ENCODE measurements around the gene MYLK. TPM values are rescaled to one million over a fixed set of nuclear protein-coding genes. Genes with fewer than 3 reads are reported as not detected.
A peak's percentile ranks its signal among the peaks of the same experiment; 100 is the strongest.

The MYLK gene
- total RNA-seq, 1 donor from 2014 or later: 9.5 TPM

DNA sequence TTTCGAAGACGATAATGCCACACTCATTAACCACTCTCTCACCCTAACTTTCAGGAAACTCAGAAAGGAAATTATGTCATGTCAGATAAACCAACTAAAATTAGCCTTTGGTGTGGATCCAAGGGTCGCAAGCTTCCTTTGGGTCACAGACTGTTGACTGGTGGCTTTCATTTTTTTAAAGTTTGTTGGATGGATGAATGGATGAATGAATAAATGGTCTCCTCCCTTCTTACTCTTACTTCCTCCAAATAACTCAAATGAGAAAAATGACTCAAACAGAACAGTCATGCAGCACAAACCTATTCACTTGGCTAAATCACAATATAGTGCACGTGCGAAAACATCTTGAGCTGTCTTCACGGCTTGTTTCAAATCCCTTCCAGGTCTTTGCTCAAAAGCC, 216.3 kb downstream of the MYLK start:
- DNase-seq: no peak
- intact Hi-C loops (cut with micrococcal nuclease): no loop called here
- ATAC-seq: peak; percentile 52

DNA sequence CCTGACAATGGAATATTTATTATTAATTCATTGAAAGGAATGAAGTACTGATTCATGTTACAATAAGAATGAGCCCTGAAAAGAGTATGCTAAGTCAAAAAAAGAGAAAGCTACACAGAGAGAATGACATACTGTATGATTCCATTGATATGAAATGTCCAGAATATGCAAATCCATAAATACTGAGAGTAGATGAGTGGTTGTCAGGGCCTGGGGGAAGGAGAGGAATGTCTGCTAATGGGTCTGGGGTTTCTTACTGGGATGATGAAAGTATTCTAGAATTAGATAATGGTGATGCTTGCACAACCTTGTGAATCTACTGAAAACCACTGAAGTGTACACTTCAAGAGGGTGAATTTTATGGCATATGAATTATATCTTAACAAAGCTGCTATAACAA, 219.4 kb downstream of the MYLK start:
- intact Hi-C loops (cut with micrococcal nuclease): no loop called here
- DNase-seq: no peak
- no peak for ATAC-seq

DNA sequence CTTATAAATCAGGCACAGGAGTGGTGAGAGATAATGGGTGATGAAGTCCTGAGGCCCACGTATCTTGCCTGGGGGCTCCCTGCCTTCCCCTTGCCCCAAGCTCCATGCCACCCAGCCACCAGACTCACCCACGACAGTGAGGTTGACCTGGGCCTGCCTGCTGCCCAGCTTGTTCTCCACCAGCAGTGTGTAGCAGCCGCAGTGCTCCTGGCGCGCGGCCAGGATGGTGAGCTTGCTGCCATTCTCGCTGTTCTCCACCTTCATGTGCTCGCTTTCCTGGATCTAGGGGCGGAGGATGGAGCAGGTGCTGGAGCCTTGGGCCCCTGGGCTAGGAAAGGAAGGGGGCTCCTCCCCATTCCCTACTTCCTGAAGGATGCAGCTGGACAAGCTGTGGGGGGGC, 220.2 kb downstream of the MYLK start:
- intact Hi-C loops (cut with micrococcal nuclease): no loop called here
- peak; percentile 71 for DNase-seq
- no peak for ATAC-seq

DNA sequence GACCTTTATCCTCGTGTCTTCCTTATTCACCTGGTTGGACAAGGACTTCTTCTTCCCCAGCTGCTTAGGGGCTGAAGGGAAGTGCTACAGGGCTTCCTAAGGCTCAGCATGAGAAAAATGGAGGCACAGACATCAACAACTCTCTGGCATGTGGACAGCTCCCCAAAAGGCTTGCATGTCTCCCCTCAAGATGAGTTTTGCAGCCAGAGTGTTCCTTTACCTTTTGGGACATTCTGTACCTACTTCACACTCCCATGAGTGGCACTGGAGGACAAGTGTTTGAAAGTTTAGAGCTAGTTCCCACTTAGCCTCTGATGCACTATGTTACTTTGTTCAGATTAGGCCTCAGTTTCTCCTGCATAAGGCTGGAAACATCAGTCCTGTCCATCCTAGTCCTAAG, 222.2 kb downstream of the MYLK start:
- ATAC-seq (no peak), DNase-seq (no peak)
- intact Hi-C loops (cut with micrococcal nuclease): no loop called here

DNA sequence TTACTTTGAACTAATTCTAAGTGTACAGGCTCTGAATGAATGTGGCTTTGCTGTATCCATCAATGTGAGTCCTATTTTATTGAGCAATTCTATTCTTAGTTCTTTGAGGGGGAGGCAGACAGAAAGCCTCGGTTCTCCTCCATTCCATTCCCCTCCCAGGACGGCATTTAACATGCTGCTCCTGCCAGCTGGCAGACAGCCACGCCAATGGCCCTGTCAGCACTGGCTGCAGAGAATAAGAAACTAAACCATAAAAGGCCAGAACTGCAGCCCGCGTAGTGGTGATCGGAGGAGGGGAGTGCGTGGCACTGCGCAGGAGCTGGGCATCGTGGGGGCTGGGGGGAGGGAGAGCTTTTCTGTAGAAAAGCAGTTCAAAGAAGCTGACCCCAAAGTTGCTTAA, 223.2 kb downstream of the MYLK start:
- peak; percentile 95 for DNase-seq
- intact Hi-C loops (cut with micrococcal nuclease): no loop called here
- ATAC-seq: peak; percentile 90

DNA sequence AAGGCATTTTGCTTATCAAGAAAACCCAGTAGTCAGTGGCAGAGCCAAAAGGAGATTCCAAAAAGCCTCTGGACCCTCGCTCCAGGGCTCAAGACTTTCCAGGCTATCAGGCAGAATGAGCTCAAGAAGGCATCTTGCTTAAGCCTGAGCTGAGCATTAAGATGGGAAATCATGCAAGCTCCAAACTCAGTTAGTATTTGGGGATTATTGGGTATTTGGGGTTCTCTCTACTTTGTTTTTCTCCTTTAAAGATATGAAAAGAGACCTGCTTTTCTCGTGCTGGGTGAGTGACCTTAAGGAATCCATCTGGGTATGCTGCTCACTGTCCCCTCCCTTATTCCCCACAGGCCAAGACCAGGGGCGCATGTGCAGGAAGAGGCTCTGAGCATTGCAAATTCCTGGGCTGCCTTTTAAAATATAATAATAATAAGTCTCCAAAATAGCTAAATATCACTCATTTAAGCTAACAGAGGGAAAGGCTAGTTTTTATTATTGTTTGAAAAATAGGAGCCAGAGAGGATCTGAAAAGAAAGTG, 223.9 kb downstream of the MYLK start:
- no peak for DNase-seq
- intact Hi-C loops (cut with micrococcal nuclease): no loop called here
- no peak for ATAC-seq

DNA sequence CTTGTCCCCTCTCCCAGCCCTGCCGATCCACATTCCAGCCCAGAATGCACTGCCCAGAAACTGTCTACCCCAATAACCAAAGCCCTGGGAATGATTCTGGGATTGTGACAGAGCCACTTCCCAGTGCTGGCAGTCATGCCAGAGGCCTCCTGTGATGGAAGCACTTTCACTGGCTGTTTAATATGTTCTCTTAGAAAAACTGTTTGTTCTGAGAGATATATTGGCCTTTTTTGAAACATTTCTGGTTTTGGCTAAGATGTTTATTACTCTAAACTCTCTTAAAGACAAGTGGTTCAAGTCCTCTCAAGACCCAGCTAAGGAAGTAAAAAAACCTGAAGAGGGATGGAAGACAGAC, 225.3 kb downstream of the MYLK start:
- no peak for DNase-seq

DNA sequence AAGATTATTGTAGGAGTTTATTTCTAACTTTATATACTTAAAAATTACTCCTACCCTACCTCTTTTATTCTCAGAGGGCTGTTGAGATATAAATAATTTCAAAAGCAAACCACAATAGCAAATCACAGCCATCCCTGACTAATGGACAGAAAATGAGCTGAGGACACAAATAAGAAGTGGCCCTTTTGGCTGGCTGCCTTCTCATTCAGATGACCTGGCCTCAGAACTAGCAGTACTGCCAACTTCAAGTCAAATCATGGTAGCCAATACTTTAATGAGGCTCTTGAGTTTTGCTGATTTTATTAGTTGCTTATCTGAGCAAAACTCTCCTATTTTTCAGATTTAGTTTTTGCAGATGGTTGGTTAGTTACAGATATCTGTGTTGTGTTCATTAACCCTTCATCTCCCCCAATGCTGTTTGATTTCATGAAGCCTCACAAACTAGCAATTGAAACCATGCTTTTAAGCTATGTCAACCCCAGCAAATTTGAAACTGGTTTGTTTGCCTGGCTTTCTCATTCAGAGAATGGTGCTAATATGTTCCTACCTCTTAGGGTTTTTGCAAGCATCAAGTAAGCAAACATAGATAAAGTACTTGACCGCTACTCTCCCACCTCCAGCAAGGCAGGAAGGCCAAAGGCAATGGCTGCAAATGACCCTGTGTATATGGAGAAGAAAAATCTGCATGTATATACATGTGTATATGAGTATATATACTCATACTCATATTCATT, 225.8 kb downstream of the MYLK start:
- intact Hi-C loops (cut with micrococcal nuclease): no loop called here
- DNase-seq (peak; percentile 49), ATAC-seq (peak; percentile 49)

More for the DNA sequence above, 225.3 kb downstream of the MYLK start:
- intact Hi-C loops (cut with micrococcal nuclease): no loop called here
- no peak for ATAC-seq

DNA sequence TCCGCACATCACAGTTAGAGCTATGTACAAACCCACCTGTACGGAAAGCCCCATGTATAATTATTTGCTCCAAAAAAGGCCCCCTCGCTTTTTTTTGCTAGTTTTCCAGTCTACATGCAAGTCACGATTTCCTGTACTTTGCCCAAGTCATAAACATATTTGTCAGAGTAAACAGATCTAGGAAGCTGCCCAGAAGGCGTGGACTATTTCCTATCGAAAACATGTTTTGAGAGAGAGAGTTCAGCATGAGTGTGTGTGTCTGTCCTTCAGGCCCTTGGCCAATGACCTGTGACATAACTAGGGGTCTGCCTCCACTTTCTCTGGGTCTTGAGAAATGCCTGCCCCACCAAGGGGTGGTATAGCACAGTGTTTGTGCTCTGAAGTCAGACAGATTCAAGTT, 226.6 kb downstream of the MYLK start:
- intact Hi-C loops (cut with micrococcal nuclease): no loop called here
- ATAC-seq: no peak
- no peak for DNase-seq

DNA sequence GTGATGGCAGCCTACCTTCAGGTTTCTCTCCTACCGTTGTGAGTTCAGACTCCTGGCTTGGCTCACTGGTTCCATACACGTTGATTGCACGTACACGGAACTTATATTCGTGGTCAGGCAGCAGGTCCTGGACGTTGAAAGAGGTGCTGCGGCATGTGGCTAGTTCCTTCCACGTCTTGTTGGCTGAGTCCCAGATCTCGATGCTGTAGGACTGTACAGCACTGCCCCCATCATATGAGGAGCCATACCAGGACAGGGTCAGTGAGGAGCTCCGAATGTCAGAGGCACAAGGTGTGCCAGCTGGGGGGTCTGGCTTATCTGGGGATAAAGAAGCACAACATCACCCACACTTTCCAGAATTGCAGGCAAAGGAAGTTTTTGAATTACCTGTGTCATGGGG, 227.0 kb downstream of the MYLK start:
- ATAC-seq: no peak
- intact Hi-C loops (cut with micrococcal nuclease): no loop called here

DNA sequence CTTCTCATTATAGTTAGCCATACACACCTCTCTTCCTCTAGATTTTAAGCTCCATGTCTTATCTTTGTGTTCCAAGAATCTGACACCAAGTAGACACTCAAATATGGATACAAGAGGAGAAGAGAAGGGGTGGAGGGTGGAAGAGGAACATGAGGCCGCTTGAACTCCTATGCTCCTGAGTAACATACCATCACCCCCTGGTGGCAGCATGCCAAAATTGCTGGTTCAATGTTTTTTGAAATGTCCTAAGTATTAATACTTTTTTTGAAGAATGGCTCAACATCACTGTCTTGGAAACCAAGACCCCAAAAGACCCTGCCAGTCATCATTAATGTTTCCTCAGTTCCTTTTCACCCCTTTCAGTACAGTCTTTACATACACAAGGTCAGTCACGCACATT, 227.4 kb downstream of the MYLK start:
- no peak for ATAC-seq
- intact Hi-C loops (cut with micrococcal nuclease): no loop called here
- DNase-seq: no peak

More for the DNA sequence above, 227.0 kb downstream of the MYLK start:
- no peak for DNase-seq

DNA sequence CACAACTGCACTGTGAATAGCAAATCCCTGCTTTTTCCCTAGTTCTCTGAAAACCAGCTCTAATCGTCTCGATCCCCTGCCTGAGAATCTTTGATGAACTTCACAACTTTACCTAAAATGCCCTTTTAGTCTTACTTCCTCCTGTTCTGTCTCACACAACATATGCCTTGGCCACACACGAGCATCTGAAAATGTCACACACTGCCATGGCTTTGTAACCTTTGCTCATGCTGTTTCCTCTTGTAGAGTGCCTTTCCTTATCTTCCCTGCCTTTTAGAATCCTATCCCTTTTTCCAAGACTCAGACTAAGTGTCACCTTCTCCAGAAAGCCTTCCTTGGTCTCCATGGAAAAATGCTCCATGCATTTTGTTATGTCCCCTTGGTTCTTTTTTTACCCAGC, 227.9 kb downstream of the MYLK start:
- DNase-seq (no peak), ATAC-seq (no peak)
- intact Hi-C loops (cut with micrococcal nuclease): no loop called here

DNA sequence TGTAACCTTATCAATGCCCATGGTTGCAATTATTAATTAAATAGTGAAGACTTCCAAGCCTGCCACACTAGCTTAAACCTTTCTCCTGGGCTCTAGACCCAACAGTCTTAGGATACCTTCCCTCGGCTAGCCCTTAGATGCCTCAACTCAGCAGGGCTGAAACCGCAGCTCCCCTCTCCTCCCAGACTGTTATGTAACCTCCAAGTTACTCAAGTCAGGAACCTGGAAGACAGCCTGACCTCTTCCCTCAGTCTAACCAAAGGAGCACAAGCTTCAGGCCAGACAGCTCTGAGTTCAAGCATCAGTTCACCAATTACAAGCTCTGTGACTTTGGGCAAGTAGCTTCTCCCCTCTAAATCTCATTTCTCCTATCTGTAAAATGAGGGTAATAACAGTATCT, 228.7 kb downstream of the MYLK start:
- DNase-seq (no peak), ATAC-seq (no peak)
- intact Hi-C loops (cut with micrococcal nuclease): no loop called here

DNA sequence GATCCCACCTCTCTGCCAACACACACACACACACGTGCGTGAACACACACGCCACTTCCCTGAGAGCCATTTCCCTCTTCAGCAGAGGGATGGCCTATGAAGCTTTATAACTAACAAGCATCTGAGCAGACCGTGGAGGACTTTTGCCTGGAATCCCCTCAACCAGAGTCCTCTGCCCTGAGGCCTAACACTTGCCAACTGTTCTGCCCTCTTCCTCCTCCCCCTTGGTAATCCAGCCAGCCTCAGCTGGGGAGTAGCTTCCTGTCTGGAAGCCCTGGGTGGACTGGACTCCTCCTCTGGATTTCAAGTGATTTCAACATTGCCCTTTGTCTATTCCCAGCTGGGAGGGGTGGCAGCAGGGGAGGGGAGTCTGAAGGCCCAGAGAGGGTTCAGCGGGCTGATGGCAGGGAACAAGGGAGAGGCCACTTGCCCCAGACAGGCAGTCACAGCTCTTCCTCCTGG, 230.9 kb downstream of the MYLK start:
- ATAC-seq: peak; percentile 75
- peak; percentile 57 for DNase-seq
- intact Hi-C loops (cut with micrococcal nuclease): loop anchor here (2.0 to 5.0 kb wide), 2 partner anchors 49 to 70 kb away; no protein-coding TSS in a partner anchor

DNA sequence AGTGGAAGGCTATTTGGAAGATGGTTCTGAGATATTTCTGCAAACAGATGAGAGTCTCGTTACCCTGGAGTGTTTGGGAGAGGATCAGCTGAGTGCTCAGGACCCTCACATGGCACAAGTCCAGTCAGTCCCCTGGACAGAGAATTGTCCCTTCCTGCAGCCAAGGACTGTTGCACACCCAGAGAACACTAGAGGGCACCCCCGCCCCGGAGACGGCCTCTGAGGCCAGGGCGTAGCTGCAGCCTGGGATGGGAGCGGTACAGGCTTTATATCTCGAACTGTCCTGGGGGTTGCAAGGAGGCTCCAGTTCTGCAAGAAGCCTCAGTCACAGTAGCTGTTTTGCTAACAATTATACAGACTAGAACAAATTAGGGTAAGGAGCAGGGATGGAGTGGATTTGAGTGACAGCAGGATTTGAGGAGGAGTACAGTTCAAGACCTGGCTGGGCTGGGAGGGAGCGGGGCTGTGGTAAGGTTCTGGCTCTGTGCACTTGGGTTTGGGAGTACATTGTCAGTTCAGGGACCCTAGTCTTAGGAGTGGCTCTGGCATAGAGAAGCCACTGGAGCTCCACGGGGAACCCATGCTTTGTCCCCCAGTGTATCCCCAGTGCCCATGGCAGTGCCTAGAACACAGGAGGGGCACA, 231.7 kb downstream of the MYLK start:
- DNase-seq (peak; percentile 88), ATAC-seq (peak; percentile 94)
- intact Hi-C loops (cut with micrococcal nuclease): loop anchor here (2.0 to 5.0 kb wide), 2 partner anchors 50 to 70 kb away; no protein-coding TSS in a partner anchor

DNA sequence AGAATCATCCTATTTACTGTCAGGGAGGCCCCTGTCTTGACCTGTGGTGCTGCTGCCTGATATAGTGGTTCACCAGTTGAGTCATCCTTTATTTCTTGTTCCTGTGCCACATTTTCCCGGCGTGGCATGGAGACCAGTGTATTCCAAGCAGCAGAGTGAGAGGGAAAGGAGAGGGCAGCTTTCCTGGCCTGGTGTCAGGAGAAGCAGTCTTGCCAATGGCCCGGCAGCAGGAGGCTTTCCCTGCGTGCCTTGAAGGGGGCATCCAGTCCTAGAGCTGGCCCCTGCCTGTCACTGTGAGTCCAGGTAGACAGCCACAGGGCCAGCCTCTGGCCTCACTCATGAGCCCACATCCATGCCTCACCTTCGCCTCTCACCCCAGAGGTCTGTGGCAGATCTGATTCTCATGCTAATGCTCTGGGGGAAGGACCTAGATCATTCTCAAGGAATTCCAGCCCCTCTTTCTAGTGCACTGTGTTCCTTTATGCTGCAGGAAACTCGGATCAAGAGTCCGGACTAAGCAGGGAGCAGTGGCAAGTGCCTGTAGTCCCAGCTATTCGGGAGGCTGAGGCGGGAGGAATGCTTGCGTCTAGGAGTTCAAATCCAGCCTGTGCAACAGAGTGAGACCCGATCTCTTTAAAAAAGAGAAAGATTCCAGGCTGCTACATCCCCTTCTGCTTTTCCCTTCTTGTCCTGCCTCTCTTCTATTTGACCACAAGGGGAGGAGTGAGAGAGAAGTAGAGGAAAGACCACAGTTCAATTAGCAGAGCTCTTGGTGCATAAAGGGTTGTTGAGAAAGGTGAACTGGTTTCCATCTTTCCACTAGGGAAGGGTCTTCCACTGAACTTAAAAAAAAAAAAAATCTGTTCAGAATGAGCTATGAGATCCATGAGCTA, 232.4 kb downstream of the MYLK start:
- DNase-seq (no peak), ATAC-seq (no peak)
- intact Hi-C loops (cut with micrococcal nuclease): loop anchor here (2.0 to 5.0 kb wide), 2 partner anchors 51 to 71 kb away; no protein-coding TSS in a partner anchor

DNA sequence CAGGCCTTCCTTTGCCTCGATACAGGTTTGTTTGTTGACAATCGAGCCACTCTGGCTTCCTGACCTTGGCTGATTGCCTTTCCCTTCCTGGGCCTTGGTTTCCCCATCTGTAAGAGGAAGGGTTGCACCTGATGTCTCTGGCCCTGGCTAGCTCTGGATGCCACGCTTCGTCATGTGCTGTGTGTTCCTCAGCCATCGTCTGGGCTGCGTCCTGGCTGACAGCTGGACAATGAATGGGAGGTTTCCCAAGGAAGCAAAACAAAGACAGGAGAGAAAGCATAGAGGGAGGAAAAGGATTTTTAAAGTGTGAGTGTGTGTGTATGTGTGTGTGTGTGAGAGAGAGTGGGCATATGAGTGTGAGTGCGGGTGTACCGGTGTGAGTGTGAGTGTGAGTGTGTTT, 234.0 kb downstream of the MYLK start:
- DNase-seq: no peak
- intact Hi-C loops (cut with micrococcal nuclease): loop anchor here (5.0 kb wide), 1 partner anchor 52 kb away; no protein-coding TSS in a partner anchor

DNA sequence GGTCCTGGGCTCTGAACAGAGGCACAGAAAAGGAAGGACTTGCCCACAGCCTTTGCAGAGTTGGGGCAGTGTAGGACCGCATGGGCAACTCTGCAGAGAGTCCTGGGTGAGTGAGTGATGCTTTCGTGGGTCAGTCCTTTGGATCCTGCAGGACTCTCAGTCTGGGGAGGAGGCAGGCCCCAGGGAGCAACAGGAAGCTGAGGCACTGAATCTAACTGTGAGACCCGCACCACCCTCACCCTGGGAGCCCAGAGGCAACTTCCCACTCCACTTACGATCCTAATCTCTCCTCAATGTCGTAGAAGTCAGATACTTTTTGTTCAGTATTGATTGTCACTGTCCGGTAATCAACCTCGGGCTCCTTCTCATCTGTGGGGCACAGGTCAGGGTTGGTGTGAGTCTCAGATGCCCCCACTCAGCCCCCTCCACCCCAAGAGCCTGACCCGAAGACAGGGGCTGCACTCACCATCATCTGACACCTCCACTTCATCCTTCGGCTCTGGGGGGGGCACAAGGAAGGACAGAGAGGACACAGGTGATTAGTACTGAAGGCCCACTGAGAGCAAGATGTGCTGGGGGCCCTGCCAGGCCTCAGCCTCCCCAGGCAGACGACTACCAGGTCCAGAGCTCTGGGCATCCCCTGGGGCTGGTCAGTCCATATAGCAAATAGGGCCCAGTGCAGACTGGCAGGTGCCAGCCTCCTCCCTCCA, 235.3 kb downstream of the MYLK start:
- intact Hi-C loops (cut with micrococcal nuclease): no loop called here
- ATAC-seq (no peak), DNase-seq (no peak)

More for the DNA sequence above, 234.0 kb downstream of the MYLK start:
- ATAC-seq: no peak

DNA sequence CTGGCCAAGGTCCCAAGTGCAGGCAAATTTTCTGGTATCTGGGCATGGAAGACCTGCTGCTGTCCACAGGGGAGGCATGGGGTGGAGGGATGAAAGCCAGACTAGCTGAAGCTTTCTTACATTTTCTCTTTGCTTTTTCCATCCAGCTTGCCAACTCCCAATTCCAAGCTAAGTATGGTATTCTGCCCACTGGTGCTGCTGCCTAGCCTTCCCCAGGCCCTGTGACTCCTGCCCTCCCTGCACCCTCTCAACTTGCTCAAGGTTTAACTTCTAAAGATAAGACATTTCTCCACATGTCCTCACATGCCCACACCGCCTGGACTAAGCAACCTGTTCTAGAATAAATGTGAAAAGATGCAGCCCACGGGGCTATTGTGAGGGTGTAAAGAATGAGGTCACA, 239.8 kb downstream of the MYLK start:
- intact Hi-C loops (cut with micrococcal nuclease): no loop called here
- DNase-seq (no peak), ATAC-seq (no peak)

Measured in left ventricle myocardium superior (tissue), 1 donor.